Fibroblast of lung (primary cell): Measurements from ENCODE around the gene KIR2DL3. TPM values are rescaled to one million over a fixed set of nuclear protein-coding genes. Genes with fewer than 3 reads are reported as not detected.
"Not testable (repeated sequence)": the region's sequence is repeated elsewhere in the genome, so short reads cannot be mapped to it uniquely, and the experiment has no call there.

Experiments
- DNase-seq, 2 donors: peaks; one replicate each; pipeline versions ENCODE4 v3.0.0 to v3.0.0-alpha.2; 2010; ENCODE audit warnings: low read depth in 2 of 2
- H2AFZ ChIP-seq: 2 replicates; pipeline ENCODE4 v1.5.1; 2012; ENCODE audit warnings: low read length, control low read depth, inconsistent platforms
- H3K27ac ChIP-seq: 2 replicates; pipeline ENCODE4 v1.5.1; 2011; ENCODE audit warnings: low read length, control low read depth; ENCODE audit not compliant: insufficient read depth
- H3K27me3 ChIP-seq: 2 replicates; pipeline ENCODE4 v1.5.1; 2011; ENCODE audit warnings: mild to moderate bottlenecking, low read length; ENCODE audit not compliant: control insufficient read depth, insufficient read depth
- H3K36me3 ChIP-seq: 2 replicates; pipeline ENCODE4 v1.5.1; 2011; ENCODE audit warnings: low read length; ENCODE audit not compliant: control insufficient read depth, insufficient read depth
- H3K4me1 ChIP-seq: 2 replicates; pipeline ENCODE4 v1.5.1; 2011; ENCODE audit warnings: low read length; ENCODE audit not compliant: control insufficient read depth, insufficient read depth; ENCODE audit errors: extremely low read depth
- H3K4me2 ChIP-seq: 2 replicates; pipeline ENCODE4 v1.5.1; 2011; ENCODE audit warnings: low read length, control low read depth; ENCODE audit not compliant: insufficient read depth; ENCODE audit errors: extremely low read depth
- H3K4me3 ChIP-seq, 4 experiments: fragments of 200-600 bp in 1 of 4; sonication (generic) in 1 of 4; replicated peaks in 1 of 4; 2 replicates each; pipeline ENCODE4 v1.5.1; 2011 to 2016; ENCODE audit warnings: low read length in 4 of 4, low read depth in 3 of 4, mild to moderate bottlenecking in 3 of 4, control low read depth in 2 of 4, inconsistent platforms in 1 of 4, mixed read lengths in 1 of 4; ENCODE audit not compliant: insufficient read depth in 1 of 4; ENCODE audit errors: control extremely low read depth in 1 of 4
- H3K79me2 ChIP-seq: 2 replicates; pipeline ENCODE4 v1.5.1; 2012; ENCODE audit warnings: mild to moderate bottlenecking, low read length, inconsistent platforms; ENCODE audit not compliant: control insufficient read depth, insufficient read depth
- H3K9ac ChIP-seq: 2 replicates; pipeline ENCODE4 v1.5.1; 2011; ENCODE audit warnings: mild to moderate bottlenecking, low read length, control low read depth; ENCODE audit not compliant: insufficient read depth
- H3K9me3 ChIP-seq: 2 replicates; pipeline ENCODE4 v1.5.1; 2012; ENCODE audit warnings: low read depth, low read length; ENCODE audit not compliant: control insufficient read depth, insufficient read depth
- H4K20me1 ChIP-seq: 2 replicates; pipeline ENCODE4 v1.5.1; 2011; ENCODE audit warnings: low read length; ENCODE audit not compliant: control insufficient read depth, insufficient read depth; ENCODE audit errors: extremely low read depth
- CTCF ChIP-seq, 2 donors: IDR thresholded peaks in 1 of 2; conservative IDR thresholded peaks in 1 of 2; 1 replicate in 1 of 2; 2 replicates in 1 of 2; pipeline ENCODE4 v1.5.1; 2011 to 2012; ENCODE audit warnings: low read length in 2 of 2, control low read depth in 1 of 2, inconsistent platforms in 1 of 2, low read depth in 1 of 2, mild to moderate bottlenecking in 1 of 2
- EZH2 ChIP-seq: IDR thresholded peaks from 2 replicates; pipeline ENCODE4 v1.5.1; 2012; ENCODE audit warnings: low read length, control low read depth, mild to moderate bottlenecking; ENCODE audit errors: missing control alignments
- polyA plus RNA-seq, 2 donors: library from polyadenylated mRNA; depleted of rRNA in 1 of 2; stranded (reverse) in 1 of 2; unstranded in 1 of 2; fragments of >200 nt; gene quantifications; 2 replicates each; pipeline ENCODE4 v1.2.1, GENCODE V29; 2011 to 2012; ENCODE audit warnings: missing spikeins in 1 of 2
- total RNA-seq: library from RNA; depleted of rRNA; stranded (reverse); fragments of >200 nt; gene quantifications from 2 replicates; pipeline ENCODE4 v1.2.1, GENCODE V29; 2014

The KIR2DL3 gene
- total and polyA plus RNA-seq, 2 donors (not counting 1 experiment from before 2014, with no cell fraction given): not detected

- not testable (repeated sequence) for H3K9me3 ChIP-seq, H3K4me1 ChIP-seq
These were observed 40.6 kb downstream of the KIR2DL3 start for GRCh38 chr19:54778896-54779295.

GRCh38 chr19:54782916-54783315 lies 44.6 kb downstream of the KIR2DL3 start:
- not testable (repeated sequence) for H3K36me3 ChIP-seq, H2AFZ ChIP-seq, H4K20me1 ChIP-seq, H3K79me2 ChIP-seq, DNase-seq, H3K4me3 ChIP-seq, H3K27ac ChIP-seq, H3K9ac ChIP-seq, H3K9me3 ChIP-seq, H3K4me1 ChIP-seq, H3K4me2 ChIP-seq, H3K27me3 ChIP-seq

More at GRCh38 chr19:54778896-54779295, 40.6 kb downstream of the KIR2DL3 start:
- not testable (repeated sequence) for H3K4me3 ChIP-seq, H4K20me1 ChIP-seq, H3K27me3 ChIP-seq, H2AFZ ChIP-seq, H3K79me2 ChIP-seq, H3K4me2 ChIP-seq, H3K9ac ChIP-seq, H3K36me3 ChIP-seq, H3K27ac ChIP-seq, DNase-seq

- H2AFZ ChIP-seq, H3K4me1 ChIP-seq, H3K9ac ChIP-seq, H3K4me3 ChIP-seq, H3K9me3 ChIP-seq, H3K27me3 ChIP-seq, H3K27ac ChIP-seq, H3K36me3 ChIP-seq, DNase-seq, H3K79me2 ChIP-seq, H4K20me1 ChIP-seq, H3K4me2 ChIP-seq: not testable (repeated sequence)
These were observed 47.9 kb downstream of the KIR2DL3 start for GRCh38 chr19:54786091-54786723.

GRCh38 chr19:54788154-54788553 lies 49.8 kb downstream of the KIR2DL3 start:
- not testable (repeated sequence) for H3K9ac ChIP-seq, H3K27me3 ChIP-seq, H3K36me3 ChIP-seq, DNase-seq, H3K4me3 ChIP-seq, H3K9me3 ChIP-seq, H3K4me1 ChIP-seq, H4K20me1 ChIP-seq, H2AFZ ChIP-seq, H3K27ac ChIP-seq, H3K79me2 ChIP-seq, H3K4me2 ChIP-seq

GRCh38 chr19:54790711-54791110 lies 52.4 kb downstream of the KIR2DL3 start:
- no peak overlapping the region for H2AFZ ChIP-seq
- H3K27ac ChIP-seq: no peak overlapping the region
- H3K79me2 ChIP-seq: no peaks in the 10 kb centered on the region
- no peak for TF ChIP-seq CTCF (conservative IDR thresholded peaks at IDR 0.05 in 1 of 2, IDR thresholded peaks at IDR 0.05 in 1 of 2; ENCODE audit: low read depth in 1 of 2, low read length in 2 of 2)
- no peak for TF ChIP-seq EZH2
- no peak overlapping the region for H3K4me3 ChIP-seq
- no peak for DNase-seq
- no peaks in the 10 kb centered on the region for H3K36me3 ChIP-seq
- no peaks in the 10 kb centered on the region for H3K4me1 ChIP-seq
- H3K9ac ChIP-seq: no peak overlapping the region
- H3K9me3 ChIP-seq: no peaks in the 10 kb centered on the region
- no peaks in the 10 kb centered on the region for H4K20me1 ChIP-seq
- H3K27me3 ChIP-seq: no peaks in the 10 kb centered on the region
- no peak overlapping the region for H3K4me2 ChIP-seq
